Raji (cell line): ENCODE data around the gene DNAJB13.
A peak's percentile ranks its signal among the peaks of the same experiment; 100 is the strongest.

ENCODE experiments used
- POLR2A ChIP-seq: IDR thresholded peaks from 2 replicates; pipeline ENCODE4 v1.6.1; 2011; ENCODE audit warnings: low read depth, low read length, control low read depth; ENCODE audit not compliant: insufficient read depth

Gene DNAJB13

GRCh38 chr11:73968356-73968966 lies 17.6 kb downstream of the DNAJB13 start:
- no peak for TF ChIP-seq POLR2A

- TF ChIP-seq POLR2A, result no peak
These were observed 18.3 kb downstream of the DNAJB13 start for GRCh38 chr11:73969091-73969490.

- TF ChIP-seq POLR2A, result no peak; the same call in 1 of the 2 replicates
These were observed 19.4 kb downstream of the DNAJB13 start for GRCh38 chr11:73969991-73970800.

GRCh38 chr11:73971175-73971719 lies 20.4 kb downstream of the DNAJB13 start:
- TF ChIP-seq POLR2A, result peak; percentile 91

- peak; percentile 67; the same call in 1 of the 2 replicates for TF ChIP-seq POLR2A
These were observed 21.4 kb downstream of the DNAJB13 start for GRCh38 chr11:73972187-73972586.

GRCh38 chr11:73972620-73973449 lies 22.0 kb downstream of the DNAJB13 start:
- peak; percentile 64 for TF ChIP-seq POLR2A

- no peak for TF ChIP-seq POLR2A
These were observed 24.0 kb downstream of the DNAJB13 start for GRCh38 chr11:73974604-73975478.

- TF ChIP-seq POLR2A, result no peak
These were observed 24.6 kb downstream of the DNAJB13 start for GRCh38 chr11:73975479-73975757.

GRCh38 chr11:73976451-73977151 lies 25.8 kb downstream of the DNAJB13 start:
- no peak for TF ChIP-seq POLR2A

GRCh38 chr11:73977856-73978519 lies 27.2 kb downstream of the DNAJB13 start:
- TF ChIP-seq POLR2A, result no peak

- TF ChIP-seq POLR2A, result no peak
These were observed 27.8 kb downstream of the DNAJB13 start for GRCh38 chr11:73978576-73979086.

- TF ChIP-seq POLR2A, result peak; percentile 59
These were observed 29.5 kb downstream of the DNAJB13 start for GRCh38 chr11:73980001-73980961.
